ACC112 (cell line): ENCODE measurements around the gene FLNB.
A peak's percentile ranks its signal among the peaks of the same experiment; 100 is the strongest.

Experiments
- H2AFZ ChIP-seq: fragments of 200-600 bp; sonication (generic); one replicate; pipeline ENCODE4 v1.6.0; 2017; ENCODE audit warnings: antibody characterized with exemption, low read length; ENCODE audit not compliant: unreplicated experiment
- H3K27ac ChIP-seq: fragments of 200-600 bp; sonication (generic); 2 replicates; pipeline ENCODE4 v1.5.1; 2014; ENCODE audit warnings: low read depth, mild to moderate bottlenecking, antibody characterized with exemption, low read length, moderate library complexity
- H3K27me3 ChIP-seq: fragments of 200-600 bp; sonication (generic); 2 replicates; pipeline ENCODE4 v1.6.1; 2014; ENCODE audit warnings: mild to moderate bottlenecking, antibody characterized with exemption, low read length, moderate library complexity, mixed read lengths; ENCODE audit not compliant: insufficient read depth
- H3K36me3 ChIP-seq: fragments of 200-600 bp; sonication (generic); 2 replicates; pipeline ENCODE4 v1.6.1; 2016; ENCODE audit warnings: mild to moderate bottlenecking, antibody characterized with exemption, low read length, moderate library complexity, mixed read lengths; ENCODE audit not compliant: insufficient read depth
- H3K4me1 ChIP-seq: fragments of 200-600 bp; sonication (generic); one replicate; pipeline ENCODE4 v1.6.1; 2016; ENCODE audit warnings: low read length, mixed read lengths; ENCODE audit not compliant: insufficient read depth, unreplicated experiment, control insufficient read depth
- H3K4me3 ChIP-seq: fragments of 200-600 bp; sonication (generic); 2 replicates; pipeline ENCODE4 v1.5.1; 2014; ENCODE audit warnings: mild to moderate bottlenecking, low read depth, low read length
- H3K79me2 ChIP-seq: fragments of 200-600 bp; sonication (generic); one replicate; pipeline ENCODE4 v1.6.0; 2016; ENCODE audit warnings: low read length; ENCODE audit not compliant: control insufficient read depth, unreplicated experiment, insufficient read depth

FLNB gene

DNA sequence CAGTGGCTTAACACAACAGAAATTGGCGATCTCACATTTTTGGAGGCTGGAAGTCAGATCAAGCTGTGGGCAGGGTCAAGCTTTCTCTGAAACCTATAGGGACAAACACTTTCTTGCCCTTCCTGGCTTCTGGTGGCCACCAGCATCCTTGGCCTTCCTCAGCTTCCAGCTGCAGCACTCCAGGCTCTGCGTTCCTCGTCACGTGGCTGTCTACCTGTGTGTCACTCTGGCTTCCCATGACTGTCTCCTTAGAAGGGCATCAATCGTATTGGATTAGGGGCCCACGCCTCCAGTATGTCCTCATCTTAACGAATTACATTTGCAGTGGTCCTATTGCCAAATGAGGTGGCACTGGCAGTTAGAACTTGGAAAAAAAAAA is 176.7 kb downstream of the FLNB start:
- Histone ChIP-seq H3K4me1 (no peaks in the 10 kb centered on the region), H3K36me3 (no peaks in the 10 kb centered on the region), H2AFZ (no peak overlapping the region), H3K27ac (no peak overlapping the region), H3K4me3 (no peak overlapping the region), H3K79me2 (no peaks in the 10 kb centered on the region), H3K27me3 (no peaks in the 10 kb centered on the region)

DNA sequence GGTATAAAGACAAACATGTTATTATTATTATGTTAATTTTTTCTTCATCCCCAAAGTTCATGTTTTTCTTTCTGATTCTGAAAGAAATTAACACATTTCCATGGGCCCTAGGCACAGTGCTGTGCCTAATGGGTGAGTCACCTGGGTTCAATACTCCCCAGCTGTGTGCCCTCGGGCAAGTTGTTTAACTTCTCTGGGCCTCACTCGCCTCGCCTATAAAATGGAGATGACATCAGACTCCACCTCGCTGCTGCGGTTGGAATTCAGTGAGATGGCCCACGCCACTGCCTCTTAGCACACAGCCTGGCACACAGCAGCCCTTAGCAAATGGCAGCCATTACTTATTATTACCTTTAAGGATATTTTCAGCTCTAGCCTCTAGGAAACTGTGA is 179.9 kb downstream of the FLNB start:
- Histone ChIP-seq H3K36me3 (no peaks in the 10 kb centered on the region), H2AFZ (no peak overlapping the region), H3K4me3 (no peak overlapping the region), H3K79me2 (no peaks in the 10 kb centered on the region), H3K27ac (no peak overlapping the region), H3K27me3 (no peaks in the 10 kb centered on the region), H3K4me1 (no peaks in the 10 kb centered on the region)

DNA sequence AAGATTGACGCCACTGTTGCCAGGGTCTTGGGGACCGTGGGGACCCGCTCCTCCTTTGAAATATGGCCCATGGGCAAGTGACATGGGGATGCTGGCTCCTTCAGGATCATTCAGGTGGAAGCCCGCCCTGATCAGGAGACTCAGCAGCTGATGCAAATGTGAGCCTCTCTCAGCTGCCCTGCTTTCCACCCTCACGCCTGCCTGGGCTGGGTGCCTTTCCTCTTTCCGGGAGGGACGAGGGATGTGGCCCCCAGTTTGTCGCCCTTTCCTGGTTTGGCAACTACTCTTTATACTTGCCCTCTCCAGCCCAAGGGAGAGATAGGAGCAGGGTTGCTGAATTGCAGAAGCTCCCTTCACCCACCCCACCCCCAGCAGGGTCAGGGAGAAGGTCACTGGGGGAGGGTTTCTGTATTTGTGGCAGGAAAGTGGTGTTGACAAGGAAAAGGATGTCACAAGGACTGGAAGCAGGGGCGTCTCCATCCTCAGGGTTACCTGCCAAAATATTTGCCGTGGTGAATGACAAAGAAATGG is 180.8 kb downstream of the FLNB start:
- Histone ChIP-seq H2AFZ (no peak overlapping the region), H3K4me3 (no peak overlapping the region), H3K4me1 (no peaks in the 10 kb centered on the region), H3K27ac (no peak overlapping the region), H3K36me3 (no peaks in the 10 kb centered on the region), H3K27me3 (no peaks in the 10 kb centered on the region), H3K79me2 (no peaks in the 10 kb centered on the region)

DNA sequence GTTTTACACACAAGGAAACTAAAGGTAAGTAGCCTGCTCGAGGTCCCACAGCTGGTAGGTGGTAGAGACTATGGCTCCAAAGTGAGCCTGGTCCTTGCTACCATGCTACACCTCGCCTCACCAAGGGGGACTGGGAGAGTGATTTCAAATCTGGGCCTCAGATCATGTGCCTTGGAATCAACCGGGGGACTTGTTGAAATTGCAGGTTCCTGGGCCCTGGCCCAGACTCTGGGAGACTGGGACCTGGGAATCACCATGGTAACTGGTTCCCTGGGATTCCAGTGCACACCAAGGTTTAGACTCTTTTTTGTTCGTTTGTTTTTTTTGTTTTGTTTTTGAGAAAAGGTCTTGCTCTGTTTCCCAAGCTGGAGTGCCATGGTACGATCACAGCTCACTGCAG is 181.5 kb downstream of the FLNB start:
- H3K4me3 ChIP-seq = no peak overlapping the region
- H3K79me2 ChIP-seq = no peaks in the 10 kb centered on the region
- H3K36me3 ChIP-seq = no peaks in the 10 kb centered on the region
- H3K27ac ChIP-seq = no peak overlapping the region
- no peaks in the 10 kb centered on the region for H3K27me3 ChIP-seq
- no peak overlapping the region for H2AFZ ChIP-seq
- H3K4me1 ChIP-seq = no peaks in the 10 kb centered on the region

DNA sequence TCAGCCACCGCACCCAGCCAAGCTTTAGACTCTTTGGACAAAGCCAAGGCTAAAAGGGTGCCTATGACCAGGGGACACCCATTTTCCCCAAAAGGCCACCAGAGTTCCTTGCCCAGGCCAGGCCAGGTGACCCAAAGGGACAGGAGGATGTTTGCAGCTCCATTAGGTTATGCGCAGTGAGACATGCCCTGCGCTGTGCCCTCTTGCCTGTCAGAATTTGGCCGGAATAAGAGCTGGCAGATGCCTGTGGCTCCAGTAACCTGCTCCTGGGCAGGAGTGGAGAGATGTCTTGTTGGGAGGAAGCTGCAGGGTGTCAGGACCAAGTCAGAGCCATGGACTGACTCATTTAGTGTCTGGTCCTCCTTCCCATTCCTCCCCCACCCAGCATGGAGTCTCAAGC is 182.1 kb downstream of the FLNB start:
- Histone ChIP-seq H3K27me3 (no peaks in the 10 kb centered on the region), H3K4me3 (no peak overlapping the region), H2AFZ (no peak overlapping the region), H3K4me1 (no peaks in the 10 kb centered on the region), H3K36me3 (no peaks in the 10 kb centered on the region), H3K79me2 (no peaks in the 10 kb centered on the region), H3K27ac (no peak overlapping the region)

DNA sequence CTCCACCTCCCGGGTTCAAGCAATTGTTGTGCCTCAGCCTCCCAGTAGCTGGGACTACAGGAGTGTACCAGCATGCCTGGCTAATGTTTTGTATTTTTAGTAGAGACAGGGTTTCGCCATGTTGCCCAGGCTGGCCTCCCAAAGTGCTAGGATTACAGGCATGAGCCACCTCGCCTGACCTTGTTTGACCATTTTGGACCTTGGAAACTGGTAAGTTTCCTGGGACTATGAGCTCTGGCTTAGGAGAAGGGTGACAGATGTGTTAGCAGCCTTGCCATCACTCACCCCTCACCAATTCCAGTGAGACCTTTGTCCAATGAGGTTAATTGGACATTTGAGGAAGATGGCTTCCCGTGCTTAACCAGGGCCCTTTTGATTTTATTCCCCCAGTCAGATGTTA is 182.7 kb downstream of the FLNB start:
- Histone ChIP-seq H3K27ac (no peak overlapping the region), H2AFZ (peak overlapping the region; percentile 36), H3K4me1 (no peaks in the 10 kb centered on the region), H3K79me2 (no peaks in the 10 kb centered on the region), H3K4me3 (no peak overlapping the region), H3K36me3 (no peaks in the 10 kb centered on the region), H3K27me3 (no peaks in the 10 kb centered on the region)

DNA sequence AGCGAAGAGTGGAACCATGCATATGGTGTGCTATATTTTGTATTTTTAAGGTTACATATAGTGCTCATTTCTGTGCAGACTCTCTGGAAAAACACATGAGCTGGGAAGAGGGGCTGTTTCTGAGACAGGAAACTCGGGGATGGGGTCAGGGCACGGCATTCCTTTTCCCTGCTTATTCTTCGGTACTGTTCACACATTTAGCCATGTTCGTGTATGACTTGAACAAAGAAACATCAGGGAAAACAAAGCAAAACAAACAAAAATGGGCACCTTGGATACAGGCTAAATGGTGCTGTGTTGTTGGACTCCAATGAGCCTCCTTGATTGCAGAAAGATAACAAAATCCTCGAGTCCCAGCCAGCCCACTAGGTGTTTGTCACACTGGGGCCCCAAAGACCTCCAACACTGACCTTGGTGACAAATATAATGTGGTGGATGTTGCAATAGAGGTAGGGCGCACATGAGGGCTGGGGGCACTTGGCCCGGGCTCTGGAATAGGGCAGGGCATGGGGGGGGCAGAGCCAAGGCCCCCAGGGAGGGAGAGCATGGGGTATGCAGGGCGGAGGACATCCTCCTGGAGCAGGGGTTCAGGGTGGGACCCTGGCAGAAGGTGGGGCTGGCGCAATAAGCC is 183.3 kb downstream of the FLNB start:
- H3K27ac ChIP-seq = no peak overlapping the region
- H3K36me3 ChIP-seq = no peaks in the 10 kb centered on the region
- H3K27me3 ChIP-seq = no peaks in the 10 kb centered on the region
- H3K4me3 ChIP-seq = no peak overlapping the region
- peak overlapping the region; percentile 36 for H2AFZ ChIP-seq
- no peaks in the 10 kb centered on the region for H3K4me1 ChIP-seq
- H3K79me2 ChIP-seq = no peaks in the 10 kb centered on the region

DNA sequence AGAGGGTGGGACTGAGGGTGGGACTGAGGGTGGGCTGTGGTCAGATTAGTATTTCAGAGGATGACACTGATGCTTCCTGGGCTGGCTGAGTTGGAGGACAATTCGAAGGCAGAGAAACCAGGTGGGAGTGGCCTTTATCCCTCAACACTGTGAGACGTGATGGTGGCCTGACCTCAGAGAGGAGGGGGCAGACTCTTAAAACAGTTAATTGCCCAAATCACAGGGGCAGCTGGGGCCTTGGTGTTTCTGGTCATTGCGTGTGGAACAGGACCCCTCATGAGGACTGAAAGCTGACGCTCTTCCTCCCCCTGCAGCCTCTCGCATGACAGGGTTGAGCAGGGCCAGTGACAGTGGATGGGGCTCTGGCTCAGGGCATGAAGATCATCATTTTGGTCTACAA is 183.8 kb downstream of the FLNB start:
- Histone ChIP-seq H3K36me3 (no peaks in the 10 kb centered on the region), H3K4me3 (no peak overlapping the region), H3K27ac (no peak overlapping the region), H2AFZ (no peak overlapping the region), H3K79me2 (no peaks in the 10 kb centered on the region), H3K27me3 (no peaks in the 10 kb centered on the region), H3K4me1 (no peaks in the 10 kb centered on the region)

DNA sequence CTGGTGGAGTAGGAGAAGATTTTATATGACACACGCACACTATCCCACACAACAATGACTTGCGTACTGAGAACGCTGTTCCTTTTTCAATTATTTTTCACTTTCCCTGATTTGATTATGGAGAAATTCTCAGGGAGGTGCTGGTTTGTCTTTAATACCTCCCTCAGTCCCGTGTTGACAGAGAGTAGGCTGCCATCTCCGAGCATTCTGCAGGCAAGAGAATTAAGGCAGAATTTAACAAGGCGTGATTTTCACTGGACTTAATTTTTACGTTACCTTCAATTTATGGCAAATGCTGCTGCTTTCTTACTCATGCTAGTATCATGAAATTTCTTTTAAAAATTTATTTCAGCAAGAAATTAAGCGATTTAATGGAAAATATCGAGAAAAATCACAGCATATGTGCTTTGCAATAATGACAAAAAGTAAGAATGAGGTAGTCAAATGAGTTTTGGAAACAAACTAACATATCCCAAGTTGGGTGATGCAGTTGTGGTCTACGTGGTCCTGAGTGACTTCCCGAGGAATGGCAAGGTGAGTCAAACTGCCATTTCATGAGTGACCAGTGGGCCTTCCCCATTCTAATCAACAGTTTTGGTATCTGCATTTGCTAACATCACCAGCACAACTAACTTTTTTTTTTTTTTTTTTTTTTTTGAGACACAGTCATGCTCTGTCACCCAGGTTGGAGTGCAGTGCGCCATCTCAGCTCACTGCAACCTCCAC is 185.6 kb downstream of the FLNB start:
- H3K36me3 ChIP-seq = no peaks in the 10 kb centered on the region
- no peaks in the 10 kb centered on the region for H3K79me2 ChIP-seq
- peaks cover 6% of the 10 kb centered on the region for H3K4me1 ChIP-seq
- no peak overlapping the region for H3K4me3 ChIP-seq
- H3K27me3 ChIP-seq = no peaks in the 10 kb centered on the region
- H2AFZ ChIP-seq = no peak overlapping the region
- H3K27ac ChIP-seq = no peak overlapping the region

DNA sequence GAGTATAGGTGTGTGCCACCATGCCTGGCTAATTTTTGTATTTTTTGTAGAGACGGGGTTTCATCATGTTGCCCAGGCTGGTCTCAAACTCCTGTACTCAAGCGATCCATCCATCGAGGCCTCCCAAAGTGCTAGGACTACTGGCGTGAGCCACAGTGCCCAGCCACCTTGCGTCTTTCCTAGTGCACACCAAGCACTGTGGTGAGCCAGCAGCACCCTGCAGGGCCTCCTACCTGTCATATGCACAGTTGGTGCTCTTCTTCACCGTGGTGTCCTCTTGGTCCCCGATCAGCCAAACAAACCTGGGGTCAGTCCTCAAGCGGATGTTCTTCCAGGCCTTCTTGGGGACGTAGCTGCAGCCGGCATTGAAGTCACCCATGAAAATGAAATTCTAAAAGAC is 189.4 kb downstream of the FLNB start:
- Histone ChIP-seq H3K27ac (no peak overlapping the region), H3K36me3 (no peaks in the 10 kb centered on the region), H2AFZ (no peak overlapping the region), H3K4me3 (no peak overlapping the region), H3K79me2 (no peaks in the 10 kb centered on the region), H3K27me3 (no peaks in the 10 kb centered on the region), H3K4me1 (peaks cover 7% of the 10 kb centered on the region)

DNA sequence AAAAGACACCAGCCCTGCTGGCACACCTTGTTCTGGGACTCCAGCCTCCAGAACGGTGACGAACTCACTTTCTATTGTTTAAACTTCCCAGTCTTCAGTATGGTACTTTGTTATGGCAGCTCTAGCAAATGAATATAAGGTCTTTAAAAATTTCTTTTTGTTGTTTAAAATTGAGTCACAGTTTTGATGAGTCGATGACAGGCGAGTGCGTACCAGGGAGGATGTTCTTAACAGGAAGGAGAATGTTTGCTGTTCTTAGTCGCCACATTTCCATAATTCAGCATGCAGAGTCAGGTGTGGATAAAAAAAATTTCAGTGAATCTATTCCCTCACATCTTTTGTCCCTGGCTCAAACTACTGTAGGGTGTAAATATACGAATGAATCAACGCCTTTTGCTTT is 190.1 kb downstream of the FLNB start:
- H3K27me3 ChIP-seq = no peaks in the 10 kb centered on the region
- H3K79me2 ChIP-seq = no peaks in the 10 kb centered on the region
- no peaks in the 10 kb centered on the region for H3K36me3 ChIP-seq
- H3K27ac ChIP-seq = no peak overlapping the region
- peaks cover 7% of the 10 kb centered on the region for H3K4me1 ChIP-seq
- H2AFZ ChIP-seq = no peak overlapping the region
- H3K4me3 ChIP-seq = no peak overlapping the region
